Esophagus muscularis mucosa (tissue), 4 donors: ENCODE data around the gene HTR4. TPM values are rescaled to one million over a fixed set of nuclear protein-coding genes. Genes with fewer than 3 reads are reported as not detected.

Source experiments
- DNase-seq: peaks from one replicate; pipeline ENCODE4 v3.0.0-alpha.2; 2017; ENCODE audit errors: extremely low spot score
- H3K27ac ChIP-seq, 4 donors: fragments of 200-600 bp; sonication (generic); replicated peaks in 1 of 4; 1 replicate in 3 of 4; 2 replicates in 1 of 4; pipeline ENCODE4 v1.5.1; 2016 to 2019; ENCODE audit warnings: mild to moderate bottlenecking in 1 of 4
- H3K27me3 ChIP-seq, 4 donors: fragments of 200-600 bp; sonication (generic); one replicate each; pipeline versions ENCODE4 v1.5.1 to v1.6.0; 2016 to 2019
- H3K36me3 ChIP-seq, 4 donors: fragments of 200-600 bp; sonication (generic); one replicate each; pipeline ENCODE4 v1.5.1; 2016 to 2019
- H3K4me1 ChIP-seq, 4 donors: fragments of 200-600 bp; sonication (generic); one replicate each; pipeline ENCODE4 v1.5.1; 2016 to 2019
- H3K4me3 ChIP-seq, 4 donors: fragments of 200-600 bp; sonication (generic); 1 replicate in 2 of 4; 2 replicates in 2 of 4; pipeline ENCODE4 v1.5.1; 2016 to 2019; ENCODE audit warnings: mild to moderate bottlenecking in 4 of 4, moderate library complexity in 1 of 4
- H3K9me3 ChIP-seq, 4 donors: fragments of 200-600 bp; sonication (generic); 1 replicate in 3 of 4; 2 replicates in 1 of 4; pipeline ENCODE4 v1.5.1; 2016 to 2019
- EP300 ChIP-seq: sonication (generic); formaldehyde crosslinking; IDR thresholded peaks from one replicate; pipeline ENCODE4 v1.6.1; 2017; ENCODE audit warnings: antibody characterized with exemption
- POLR2A ChIP-seq: fragments of 450-650 bp; IDR thresholded peaks from one replicate; pipeline ENCODE4 v1.6.1; 2017; ENCODE audit warnings: antibody characterized with exemption, moderate library complexity, mild to moderate bottlenecking, low read depth
- POLR2AphosphoS5 ChIP-seq, 2 donors: sonication (generic); formaldehyde crosslinking; IDR thresholded peaks; one replicate each; pipeline ENCODE4 v1.6.1; 2017; ENCODE audit warnings: antibody characterized with exemption in 2 of 2
- WGBS: methylation state at CpG from one replicate; pipeline ENCODE4 v1.1.5; 2018; 5-methylcytosine and 5-hydroxymethylcytosine counted together
- intact Hi-C: fragments of 100-400 bp; cut with DNase I; formaldehyde crosslinking; loops from one replicate; pipeline ENCODE4 v1.15.1; 2023
- total RNA-seq, 4 donors: library from RNA; depleted of rRNA; stranded (reverse); fragments of >200 nt; gene quantifications; one replicate each; pipeline versions ENCODE4 v1.1.0 to v1.2.1, GENCODE V29; 2016
- TF ChIP-seq, protein P1 (sequence below), 3 experiments: fragments of 200-600 bp in 2 of 3; fragments of 450-650 bp in 1 of 3; sonication (generic) in 2 of 3; IDR thresholded peaks; one replicate each; pipeline ENCODE4 v1.5.1; 2017 to 2019; ENCODE audit warnings: antibody characterized with exemption in 3 of 3, mild to moderate bottlenecking in 2 of 3, moderate library complexity in 1 of 3

Gene HTR4
- total RNA-seq, 4 donors from 2014 or later: 0.23 to 0.42 TPM; not detected in 2

- H3K4me3 ChIP-seq: no peak overlapping the region
- WGBS: 86% methylated on average over 5 of the region's 5 CpGs
- H3K27ac ChIP-seq: no peak overlapping the region
- intact Hi-C loops: no loop called here
- H3K36me3 ChIP-seq: no peaks in the 10 kb centered on the region
- no peak for DNase-seq
- H3K4me1 ChIP-seq: no peaks in the 10 kb centered on the region
- TF ChIP-seq EP300: no peak
- no peak for TF ChIP-seq POLR2A
- no peak for TF ChIP-seq POLR2AphosphoS5 (IDR thresholded peaks at IDR 0.05)
- TF ChIP-seq, protein P1, sequence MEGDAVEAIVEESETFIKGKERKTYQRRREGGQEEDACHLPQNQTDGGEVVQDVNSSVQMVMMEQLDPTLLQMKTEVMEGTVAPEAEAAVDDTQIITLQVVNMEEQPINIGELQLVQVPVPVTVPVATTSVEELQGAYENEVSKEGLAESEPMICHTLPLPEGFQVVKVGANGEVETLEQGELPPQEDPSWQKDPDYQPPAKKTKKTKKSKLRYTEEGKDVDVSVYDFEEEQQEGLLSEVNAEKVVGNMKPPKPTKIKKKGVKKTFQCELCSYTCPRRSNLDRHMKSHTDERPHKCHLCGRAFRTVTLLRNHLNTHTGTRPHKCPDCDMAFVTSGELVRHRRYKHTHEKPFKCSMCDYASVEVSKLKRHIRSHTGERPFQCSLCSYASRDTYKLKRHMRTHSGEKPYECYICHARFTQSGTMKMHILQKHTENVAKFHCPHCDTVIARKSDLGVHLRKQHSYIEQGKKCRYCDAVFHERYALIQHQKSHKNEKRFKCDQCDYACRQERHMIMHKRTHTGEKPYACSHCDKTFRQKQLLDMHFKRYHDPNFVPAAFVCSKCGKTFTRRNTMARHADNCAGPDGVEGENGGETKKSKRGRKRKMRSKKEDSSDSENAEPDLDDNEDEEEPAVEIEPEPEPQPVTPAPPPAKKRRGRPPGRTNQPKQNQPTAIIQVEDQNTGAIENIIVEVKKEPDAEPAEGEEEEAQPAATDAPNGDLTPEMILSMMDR (IDR thresholded peaks at IDR 0.05): no peak
- H3K27me3 ChIP-seq: no peaks in the 10 kb centered on the region
- H3K9me3 ChIP-seq: peaks cover 0 to 15% (median 9%) of the 10 kb centered on the region in 4 donors
Observed at GRCh38 chr5:148524721-148525120, 129.6 kb downstream of the HTR4 start.

DNA sequence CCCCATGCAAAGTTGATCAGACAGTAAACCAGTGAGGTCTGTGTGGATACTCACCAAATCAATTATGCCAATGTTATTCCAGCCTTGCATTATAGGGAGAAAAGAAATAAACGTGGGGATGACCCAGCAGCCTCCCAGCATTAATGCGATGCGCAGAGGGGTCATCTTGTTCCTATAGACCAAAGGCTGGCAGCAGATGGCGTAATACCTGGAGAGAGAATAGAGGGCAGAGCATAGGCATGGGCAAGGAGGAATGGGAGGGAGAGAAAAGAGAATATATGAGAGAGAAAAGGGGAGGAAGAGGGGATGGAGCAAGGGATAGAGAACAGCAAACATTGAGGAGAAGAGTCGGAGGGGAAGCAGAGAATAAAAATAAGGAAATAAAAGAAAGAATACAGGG is 131.2 kb downstream of the HTR4 start:
- Histone ChIP-seq H3K4me1 (no peaks in the 10 kb centered on the region), H3K9me3 (no peaks in the 10 kb centered on the region), H3K36me3 (no peaks in the 10 kb centered on the region), H3K27me3 (no peaks in the 10 kb centered on the region), H3K27ac (no peak overlapping the region), H3K4me3 (no peak overlapping the region)
- WGBS: 67% methylated on average over 5 of the region's 5 CpGs
- intact Hi-C loops: no loop called here
- DNase-seq: no peak
- TF ChIP-seq POLR2A (no peak), POLR2AphosphoS5 (IDR thresholded peaks at IDR 0.05) (no peak), EP300 (no peak)
- TF ChIP-seq, protein P1 (IDR thresholded peaks at IDR 0.05): no peak

DNA sequence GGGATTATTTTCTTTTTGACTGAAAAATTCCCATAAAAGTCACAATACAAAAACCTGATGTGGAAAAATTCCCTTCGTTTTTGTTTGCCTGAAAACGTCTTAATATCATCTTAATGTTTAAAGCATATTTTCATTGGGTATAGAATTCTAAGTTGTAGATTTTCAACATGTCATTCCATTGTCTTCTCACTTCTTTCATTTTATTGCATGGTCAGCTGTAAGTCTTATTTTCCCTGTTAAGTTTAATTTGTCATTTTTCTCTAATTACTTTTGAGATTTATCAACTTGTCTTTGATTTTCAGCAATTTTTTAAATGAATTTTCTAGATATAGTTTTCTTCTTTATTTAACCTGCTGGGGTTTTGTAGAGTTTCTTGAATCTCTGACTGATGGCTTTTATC is 138.9 kb downstream of the HTR4 start:
- Histone ChIP-seq H3K27ac (no peak overlapping the region), H3K4me1 (no peaks in the 10 kb centered on the region), H3K36me3 (no peaks in the 10 kb centered on the region), H3K27me3 (no peaks in the 10 kb centered on the region), H3K9me3 (peaks cover 0 to 6% (median 0%) of the 10 kb centered on the region in 4 donors), H3K4me3 (no peak overlapping the region)
- intact Hi-C loops: no loop called here
- DNase-seq: no peak
- WGBS: 72% methylated on average over 2 of the region's 2 CpGs
- TF ChIP-seq POLR2AphosphoS5 (IDR thresholded peaks at IDR 0.05) (no peak), POLR2A (no peak), EP300 (no peak)
- TF ChIP-seq, protein P1 (IDR thresholded peaks at IDR 0.05): no peak

DNA sequence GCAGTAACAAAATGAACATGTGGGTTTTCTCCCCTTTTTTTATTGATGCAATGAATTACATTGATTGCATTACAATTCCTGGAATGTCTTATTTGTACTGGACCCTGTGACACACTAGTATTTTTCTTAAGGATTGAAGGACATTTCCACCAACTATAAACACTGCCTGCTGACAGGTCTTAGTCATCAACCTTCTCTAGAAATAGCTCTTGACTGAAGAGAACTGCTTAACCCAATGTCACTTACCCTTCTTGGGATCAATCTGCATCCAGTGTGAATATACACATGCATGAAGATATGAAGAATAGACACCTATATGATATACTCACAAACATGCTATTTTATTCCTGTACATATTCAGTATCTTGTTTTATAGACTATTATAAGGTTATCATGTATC is 140.0 kb downstream of the HTR4 start:
- H3K4me1 ChIP-seq: no peaks in the 10 kb centered on the region
- no peak overlapping the region for H3K4me3 ChIP-seq
- H3K36me3 ChIP-seq: no peaks in the 10 kb centered on the region
- TF ChIP-seq POLR2A: no peak
- no peak for TF ChIP-seq POLR2AphosphoS5 (IDR thresholded peaks at IDR 0.05)
- no peak for TF ChIP-seq EP300
- TF ChIP-seq, protein P1 (IDR thresholded peaks at IDR 0.05): no peak
- H3K9me3 ChIP-seq: peaks cover 0 to 6% (median 0%) of the 10 kb centered on the region in 4 donors
- no peaks in the 10 kb centered on the region for H3K27me3 ChIP-seq
- intact Hi-C loops: no loop called here
- no peak overlapping the region for H3K27ac ChIP-seq
- no peak for DNase-seq

DNA sequence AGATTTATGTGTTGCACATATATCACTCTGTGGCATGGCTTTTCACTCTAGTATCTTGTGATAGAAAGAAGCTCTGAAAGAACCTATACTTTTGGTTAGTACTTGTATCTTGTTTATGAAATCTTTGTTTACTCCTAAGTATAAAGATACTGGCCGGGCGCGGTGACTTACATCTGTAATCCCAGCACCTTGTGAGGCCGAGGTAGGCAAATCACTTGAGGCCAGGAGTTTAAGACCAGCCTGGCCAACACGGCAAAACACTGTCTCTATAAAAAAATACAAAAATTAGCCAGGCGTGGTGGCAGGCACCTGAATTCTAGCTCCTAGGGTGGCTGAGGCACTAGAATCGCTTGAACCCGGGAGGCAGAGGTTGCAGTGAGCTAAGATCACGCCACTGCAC is 141.8 kb downstream of the HTR4 start:
- 86% methylated on average over 9 of the region's 9 CpGs for WGBS
- Histone ChIP-seq H3K36me3 (no peaks in the 10 kb centered on the region), H3K4me3 (no peak overlapping the region), H3K4me1 (no peaks in the 10 kb centered on the region), H3K27ac (no peak overlapping the region), H3K27me3 (no peaks in the 10 kb centered on the region), H3K9me3 (peaks cover 0 to 6% (median 0%) of the 10 kb centered on the region in 4 donors)
- TF ChIP-seq POLR2AphosphoS5 (IDR thresholded peaks at IDR 0.05): no peak
- TF ChIP-seq, protein P1 (IDR thresholded peaks at IDR 0.05): no peak
- TF ChIP-seq POLR2A: no peak
- no peak for TF ChIP-seq EP300
- DNase-seq: no peak
- intact Hi-C loops: no loop called here
